ENCODE measurements around the gene PTPN7. TPM values are rescaled to one million over a fixed set of nuclear protein-coding genes. Genes with fewer than 3 reads are reported as not detected.
"Not testable (repeated sequence)": the region's sequence is repeated elsewhere in the genome, so short reads cannot be mapped to it uniquely, and the experiment has no call there.

PTPN7 gene
- polyA plus RNA-seq, 1 donor (not counting 4 experiments of a cell fraction or from before 2014, with no cell fraction given) = 0.10 TPM

DNA sequence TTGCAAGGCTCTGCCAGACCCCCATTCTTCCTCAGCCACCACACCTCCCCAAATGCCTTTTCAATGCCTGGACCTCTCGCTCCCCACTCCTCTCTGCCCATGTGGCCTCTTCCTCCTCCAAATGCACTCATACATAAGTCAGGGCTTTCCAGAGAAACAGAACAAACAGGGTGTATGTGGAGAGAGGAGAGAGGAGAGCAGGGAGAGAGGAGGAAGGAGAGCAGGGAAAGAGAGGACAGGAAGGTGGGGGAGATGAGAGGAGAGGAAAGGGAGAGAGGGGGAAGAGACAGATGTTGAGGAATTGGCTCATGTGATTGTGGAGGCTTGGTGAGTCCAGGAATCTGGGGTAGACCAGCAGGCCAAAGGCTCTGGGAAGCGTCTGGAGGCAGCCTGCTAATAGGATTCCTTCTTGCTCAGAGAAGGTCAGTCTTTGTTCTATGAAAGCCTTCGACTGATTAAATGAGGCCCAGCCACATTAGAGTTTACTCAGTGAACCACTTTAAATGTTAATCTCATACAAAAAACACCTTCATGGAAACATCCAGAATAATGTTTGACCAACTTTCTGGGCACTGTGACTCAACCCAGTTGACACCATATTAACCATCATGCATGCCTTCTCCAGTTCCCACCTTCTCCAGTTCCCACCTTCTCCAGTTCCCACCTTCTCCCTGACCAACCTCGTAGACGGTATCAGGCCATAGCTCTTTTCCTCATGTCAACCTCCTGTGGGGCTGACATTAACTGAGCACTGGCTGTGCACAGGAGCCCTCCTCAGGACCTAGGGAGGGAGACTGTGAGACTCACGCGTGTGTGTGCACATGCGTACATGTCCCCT lies 21.9 kb upstream of the PTPN7 start:
- DNase-seq (ENCODE audit: low read depth, low spot score) (no peak), FAIRE-seq (no peak)
- dilution Hi-C loops (cut with MboI; ENCODE audit: extremely low pct_ligation_motif_present, low sequenced_read_pairs) = no loop called here
- no peaks in the 10 kb centered on the region for H3K4me1 ChIP-seq (ENCODE audit: control insufficient read depth, extremely low read depth, insufficient read depth, low read length)
- no peak overlapping the region for H3K4me3 ChIP-seq (ENCODE audit: control insufficient read depth in 2 of 3, extremely low read depth in 1 of 3, insufficient read depth in 2 of 3, low read depth in 1 of 3, low read length in 3 of 3)
- no peak overlapping the region for H3K4me2 ChIP-seq (ENCODE audit: control insufficient read depth, extremely low read depth, insufficient read depth, low read depth, low read length)
- no peaks in the 10 kb centered on the region for H3K79me2 ChIP-seq (ENCODE audit: control insufficient read depth, insufficient read depth, low read length)
- TF ChIP-seq, protein P1, sequence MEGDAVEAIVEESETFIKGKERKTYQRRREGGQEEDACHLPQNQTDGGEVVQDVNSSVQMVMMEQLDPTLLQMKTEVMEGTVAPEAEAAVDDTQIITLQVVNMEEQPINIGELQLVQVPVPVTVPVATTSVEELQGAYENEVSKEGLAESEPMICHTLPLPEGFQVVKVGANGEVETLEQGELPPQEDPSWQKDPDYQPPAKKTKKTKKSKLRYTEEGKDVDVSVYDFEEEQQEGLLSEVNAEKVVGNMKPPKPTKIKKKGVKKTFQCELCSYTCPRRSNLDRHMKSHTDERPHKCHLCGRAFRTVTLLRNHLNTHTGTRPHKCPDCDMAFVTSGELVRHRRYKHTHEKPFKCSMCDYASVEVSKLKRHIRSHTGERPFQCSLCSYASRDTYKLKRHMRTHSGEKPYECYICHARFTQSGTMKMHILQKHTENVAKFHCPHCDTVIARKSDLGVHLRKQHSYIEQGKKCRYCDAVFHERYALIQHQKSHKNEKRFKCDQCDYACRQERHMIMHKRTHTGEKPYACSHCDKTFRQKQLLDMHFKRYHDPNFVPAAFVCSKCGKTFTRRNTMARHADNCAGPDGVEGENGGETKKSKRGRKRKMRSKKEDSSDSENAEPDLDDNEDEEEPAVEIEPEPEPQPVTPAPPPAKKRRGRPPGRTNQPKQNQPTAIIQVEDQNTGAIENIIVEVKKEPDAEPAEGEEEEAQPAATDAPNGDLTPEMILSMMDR (optimal IDR thresholded peaks at IDR 0.05 in 1 of 3, IDR thresholded peaks at IDR 0.05 in 1 of 3, conservative IDR thresholded peaks at IDR 0.05 in 1 of 3; ENCODE audit: extremely low read depth in 1 of 3, insufficient read depth in 2 of 3, low read length in 3 of 3) = no peak
- no peak for TF ChIP-seq EZH2 (IDR thresholded peaks at IDR 0.05; ENCODE audit: low read length)
- H3K9me1 ChIP-seq (ENCODE audit: control insufficient read depth, extremely low read depth, insufficient read depth, low read length) = no peaks in the 10 kb centered on the region
- peaks cover 38% of the 10 kb centered on the region for H3K27me3 ChIP-seq (ENCODE audit: control insufficient read depth, extremely low read depth, insufficient read depth, low read length)
- no peak overlapping the region for H3K27ac ChIP-seq (ENCODE audit: control insufficient read depth, insufficient read depth, low read length)
- H4K20me1 ChIP-seq (ENCODE audit: control insufficient read depth, extremely low read depth, insufficient read depth, low read length) = no peaks in the 10 kb centered on the region
- no peaks in the 10 kb centered on the region for H3K36me3 ChIP-seq (ENCODE audit: control insufficient read depth in 2 of 2, extremely low read depth in 1 of 2, insufficient read depth in 2 of 2, low read length in 2 of 2)
- no peaks in the 10 kb centered on the region for H3K9me3 ChIP-seq (ENCODE audit: control insufficient read depth, low read depth, low read length)
- no peak overlapping the region for H3K9ac ChIP-seq (ENCODE audit: control insufficient read depth, extremely low read depth, insufficient read depth, low read length)
- no peak overlapping the region for H2AFZ ChIP-seq (ENCODE audit: control insufficient read depth, low read length)

DNA sequence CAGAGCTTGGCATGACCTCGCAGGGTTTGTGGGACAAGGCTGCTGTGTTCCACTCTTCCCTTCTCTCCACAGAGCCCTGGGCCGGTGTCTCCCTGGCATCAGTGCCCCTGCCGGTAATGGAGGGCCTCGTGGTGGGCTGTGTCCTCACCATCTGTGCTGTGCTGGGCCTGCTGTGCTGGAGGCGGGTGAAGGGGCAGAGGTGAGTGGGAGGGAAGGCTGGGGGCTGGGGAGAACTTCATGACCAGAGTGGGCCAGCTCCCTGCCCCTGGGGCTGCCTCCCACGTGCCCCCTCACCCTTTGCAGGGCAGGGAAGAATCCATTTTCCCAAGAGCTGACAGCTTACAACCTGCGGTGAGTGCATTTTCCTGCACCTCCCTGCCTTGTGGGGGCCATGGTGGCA lies 21.2 kb upstream of the PTPN7 start:
- TF ChIP-seq EZH2 (IDR thresholded peaks at IDR 0.05; ENCODE audit: low read length) = no peak
- TF ChIP-seq, protein P1 (optimal IDR thresholded peaks at IDR 0.05 in 1 of 3, IDR thresholded peaks at IDR 0.05 in 1 of 3, conservative IDR thresholded peaks at IDR 0.05 in 1 of 3; ENCODE audit: extremely low read depth in 1 of 3, insufficient read depth in 2 of 3, low read length in 3 of 3) = no peak
- Histone ChIP-seq H3K4me3 (ENCODE audit: control insufficient read depth in 2 of 3, extremely low read depth in 1 of 3, insufficient read depth in 2 of 3, low read depth in 1 of 3, low read length in 3 of 3) (no peak overlapping the region), H2AFZ (ENCODE audit: control insufficient read depth, low read length) (no peak overlapping the region), H3K9me1 (ENCODE audit: control insufficient read depth, extremely low read depth, insufficient read depth, low read length) (no peaks in the 10 kb centered on the region), H3K36me3 (ENCODE audit: control insufficient read depth in 2 of 2, extremely low read depth in 1 of 2, insufficient read depth in 2 of 2, low read length in 2 of 2) (no peaks in the 10 kb centered on the region), H3K4me2 (ENCODE audit: control insufficient read depth, extremely low read depth, insufficient read depth, low read depth, low read length) (no peak overlapping the region), H3K79me2 (ENCODE audit: control insufficient read depth, insufficient read depth, low read length) (no peaks in the 10 kb centered on the region), H3K27ac (ENCODE audit: control insufficient read depth, insufficient read depth, low read length) (no peak overlapping the region), H3K4me1 (ENCODE audit: control insufficient read depth, extremely low read depth, insufficient read depth, low read length) (no peaks in the 10 kb centered on the region), H3K27me3 (ENCODE audit: control insufficient read depth, extremely low read depth, insufficient read depth, low read length) (peaks cover 31% of the 10 kb centered on the region), H4K20me1 (ENCODE audit: control insufficient read depth, extremely low read depth, insufficient read depth, low read length) (no peaks in the 10 kb centered on the region), H3K9me3 (ENCODE audit: control insufficient read depth, low read depth, low read length) (no peaks in the 10 kb centered on the region), H3K9ac (ENCODE audit: control insufficient read depth, extremely low read depth, insufficient read depth, low read length) (no peak overlapping the region)
- dilution Hi-C loops (cut with MboI; ENCODE audit: extremely low pct_ligation_motif_present, low sequenced_read_pairs) = no loop called here
- no peak for FAIRE-seq
- no peak for DNase-seq (ENCODE audit: low read depth, low spot score)

DNA sequence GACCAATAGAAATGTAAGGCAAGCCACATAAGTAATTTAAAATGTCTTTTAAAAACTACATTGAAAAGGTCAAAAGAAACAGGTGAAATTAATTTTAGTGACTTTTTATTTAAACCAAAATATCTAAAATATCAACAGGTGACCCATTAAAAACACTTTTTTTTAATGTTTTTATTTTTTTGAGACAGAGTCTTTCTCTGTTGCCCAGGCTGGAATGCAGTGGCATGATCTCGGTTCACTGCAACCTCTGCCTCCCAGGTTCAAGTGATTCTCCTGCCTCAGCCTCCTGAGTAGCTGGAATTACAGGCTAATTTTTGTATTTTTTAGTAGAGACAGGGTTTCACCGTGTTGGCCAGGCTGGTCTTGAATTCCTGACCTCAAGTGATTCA lies 20.3 kb upstream of the PTPN7 start:
- H3K9ac ChIP-seq (ENCODE audit: control insufficient read depth, extremely low read depth, insufficient read depth, low read length); FAIRE-seq; H3K9me1 ChIP-seq (ENCODE audit: control insufficient read depth, extremely low read depth, insufficient read depth, low read length); H3K27ac ChIP-seq (ENCODE audit: control insufficient read depth, insufficient read depth, low read length); H3K4me1 ChIP-seq (ENCODE audit: control insufficient read depth, extremely low read depth, insufficient read depth, low read length); H3K4me2 ChIP-seq (ENCODE audit: control insufficient read depth, extremely low read depth, insufficient read depth, low read depth, low read length); H3K9me3 ChIP-seq (ENCODE audit: control insufficient read depth, low read depth, low read length); H3K36me3 ChIP-seq (ENCODE audit: control insufficient read depth in 2 of 2, extremely low read depth in 1 of 2, insufficient read depth in 2 of 2, low read length in 2 of 2); H4K20me1 ChIP-seq (ENCODE audit: control insufficient read depth, extremely low read depth, insufficient read depth, low read length); H3K79me2 ChIP-seq (ENCODE audit: control insufficient read depth, insufficient read depth, low read length); dilution Hi-C loops (cut with MboI; ENCODE audit: extremely low pct_ligation_motif_present, low sequenced_read_pairs); DNase-seq (ENCODE audit: low read depth, low spot score); H3K4me3 ChIP-seq (ENCODE audit: control insufficient read depth in 2 of 3, extremely low read depth in 1 of 3, insufficient read depth in 2 of 3, low read depth in 1 of 3, low read length in 3 of 3); H2AFZ ChIP-seq (ENCODE audit: control insufficient read depth, low read length): not testable (repeated sequence)
- peaks cover 24% of the 10 kb centered on the region for H3K27me3 ChIP-seq (ENCODE audit: control insufficient read depth, extremely low read depth, insufficient read depth, low read length)
